NCI-H82 treated with DMSO at 0.1 percent for 48 hours (cell line): ENCODE results near the gene PARN.

Experiments used
- DNase-seq: peaks from one replicate; lab custom pipeline; 2025; ENCODE audit not compliant: unreplicated experiment; lab: John Stamatoyannopoulos, UW

The PARN gene

GRCh38 chr16:14475370-14476139, 154.5 kb downstream of the PARN start:
- no peak for DNase-seq

- DNase-seq = no peak
These were observed 156.6 kb downstream of the PARN start for GRCh38 chr16:14473488-14473887.

- DNase-seq = no peak
These were observed 157.7 kb downstream of the PARN start for GRCh38 chr16:14472357-14472756.

- no peak for DNase-seq
These were observed 159.3 kb downstream of the PARN start for GRCh38 chr16:14470788-14471187.

GRCh38 chr16:14465799-14466198, 164.3 kb downstream of the PARN start:
- DNase-seq = no peak

- no peak for DNase-seq
These were observed 165.3 kb downstream of the PARN start for GRCh38 chr16:14464796-14465195.

- no peak for DNase-seq
These were observed 165.9 kb downstream of the PARN start for GRCh38 chr16:14464192-14464591.

- no peak for DNase-seq
These were observed 167.2 kb downstream of the PARN start for GRCh38 chr16:14462811-14463210.

GRCh38 chr16:14460726-14461125, 169.3 kb downstream of the PARN start:
- no peak for DNase-seq

- no peak for DNase-seq
These were observed 171.5 kb downstream of the PARN start for GRCh38 chr16:14458576-14458975.

- DNase-seq = no peak
These were observed 173.1 kb downstream of the PARN start for GRCh38 chr16:14456793-14457481.

- no peak for DNase-seq
These were observed 174.5 kb downstream of the PARN start for GRCh38 chr16:14455573-14455972.

GRCh38 chr16:14454391-14454790, 175.7 kb downstream of the PARN start:
- no peak for DNase-seq

- no peak for DNase-seq
These were observed 178.0 kb downstream of the PARN start for GRCh38 chr16:14452066-14452465.

GRCh38 chr16:14450846-14451245, 179.2 kb downstream of the PARN start:
- no peak for DNase-seq

- DNase-seq = no peak
These were observed 180.1 kb downstream of the PARN start for GRCh38 chr16:14449790-14450480.

GRCh38 chr16:14449334-14449733, 180.7 kb downstream of the PARN start:
- DNase-seq = no peak

GRCh38 chr16:14448879-14449278, 181.2 kb downstream of the PARN start:
- no peak for DNase-seq

- no peak for DNase-seq
These were observed 182.3 kb downstream of the PARN start for GRCh38 chr16:14447783-14448182.

- DNase-seq = no peak
These were observed 183.3 kb downstream of the PARN start for GRCh38 chr16:14446796-14447195.

GRCh38 chr16:14445937-14446715, 183.9 kb downstream of the PARN start:
- DNase-seq = no peak
